SK-N-MC (cell line): ENCODE data around the gene CCDC68.

ENCODE experiments used
- EZH2 ChIP-seq: fragments of 200-600 bp; sonication (generic); IDR thresholded peaks from one replicate; pipeline ENCODE4 v1.6.1; 2017; ENCODE audit warnings: antibody characterized with exemption
- POLR2AphosphoS5 ChIP-seq: IDR thresholded peaks from 2 replicates; pipeline ENCODE4 v1.6.1; 2012; ENCODE audit warnings: mild to moderate bottlenecking, low read depth, low read length, borderline replicate concordance

GRCh38 chr18:54957996-54958395 lies 1.3 kb downstream of the CCDC68 start:
- TF ChIP-seq EZH2 (no peak), POLR2AphosphoS5 (no peak)
